Right ventricle myocardium inferior (tissue), 1 donor: Measurements from ENCODE around the gene MRPS6. TPM values are rescaled to one million over a fixed set of nuclear protein-coding genes. Genes with fewer than 3 reads are reported as not detected.

Experiments
- ATAC-seq: fragments of 200-7000 bp; cut with Tn5 transposase; one replicate; pipeline ENCODE4 v1.9.1; 2020; ENCODE audit warnings: mild to moderate bottlenecking, moderate library complexity
- DNase-seq: peaks from one replicate; pipeline ENCODE4 v3.0.0; 2021; ENCODE audit errors: missing footprints
- intact Hi-C: fragments of 100-400 bp; cut with DNase I; formaldehyde crosslinking; loops from one replicate; pipeline ENCODE4 v1.11.0; 2022
- total RNA-seq: library from RNA; stranded (reverse); fragmentation: NEBNext Ultra II Directional; extraction: Animal tissue kit (Norgen Biotek cat#: 25700); gene quantifications from one replicate; pipeline ENCODE4 v1.2.1, GENCODE V29; 2021
- donor health status: DM: no; HTN: yes; CAD: no; lungs with severe emphysema.

The MRPS6 gene
- total RNA-seq, 1 donor from 2014 or later, result 72.2 TPM

DNA sequence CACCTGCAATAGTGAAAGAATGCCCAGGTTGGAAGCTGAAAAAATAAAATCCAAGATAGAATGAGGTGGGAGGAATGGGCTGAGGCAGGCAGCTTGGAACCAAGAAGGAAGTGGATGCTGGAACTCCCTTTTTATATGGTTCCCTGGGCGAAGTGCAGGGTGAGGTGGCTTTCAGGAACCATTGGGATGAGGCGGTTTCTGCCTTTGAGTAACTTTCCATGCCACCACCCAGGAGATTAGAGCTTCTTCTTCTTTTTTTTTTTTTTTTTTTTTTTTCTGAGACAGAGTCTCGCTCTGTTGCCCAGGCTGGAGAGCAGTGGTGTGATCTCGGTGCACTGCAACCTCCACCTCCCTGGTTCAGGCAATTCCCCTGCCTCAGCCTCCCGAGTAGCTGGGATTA is 17.8 kb upstream of the MRPS6 start:
- intact Hi-C loops, result no loop called here
- no peak for DNase-seq
- ATAC-seq, result no peak

DNA sequence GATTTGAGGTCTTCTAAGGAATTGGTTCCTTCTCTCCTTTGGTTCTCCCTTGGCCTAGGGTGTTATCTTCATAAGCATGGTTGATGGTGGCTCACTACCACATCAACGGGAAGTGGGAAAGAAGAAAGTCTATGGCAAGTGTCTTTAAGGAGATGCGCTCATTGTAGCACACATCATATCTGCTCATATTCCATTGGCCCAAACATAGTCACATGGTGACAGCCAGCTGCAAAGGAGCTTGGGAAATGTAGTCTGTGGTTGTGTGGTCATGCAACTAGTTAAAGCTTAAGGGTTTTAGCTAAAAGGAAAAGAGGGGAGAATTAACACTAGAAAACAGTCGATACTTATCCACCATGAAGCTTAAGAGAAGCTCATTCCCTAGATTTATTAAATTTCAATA is 11.4 kb upstream of the MRPS6 start:
- intact Hi-C loops, result no loop called here
- DNase-seq (no peak), ATAC-seq (no peak)

DNA sequence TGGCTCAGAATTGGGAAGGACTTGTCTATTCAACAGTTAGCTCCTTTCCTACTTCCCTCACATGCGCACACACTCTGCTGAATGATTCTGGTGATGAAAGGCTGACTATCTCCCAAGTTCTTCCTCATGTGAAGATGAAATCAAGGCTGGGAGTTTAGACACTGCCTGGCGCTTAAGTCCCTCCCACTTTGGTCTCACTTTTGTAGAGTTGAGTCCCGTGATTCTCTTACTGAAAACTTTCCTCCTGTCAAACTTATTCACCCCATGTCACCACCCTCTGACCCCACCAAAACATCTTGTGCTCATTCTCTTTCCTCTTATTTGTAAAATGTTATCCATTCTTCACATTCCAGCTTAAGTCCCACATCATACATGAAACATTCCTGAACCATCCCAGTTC is 8.4 kb upstream of the MRPS6 start:
- ATAC-seq, result no peak
- DNase-seq, result no peak
- intact Hi-C loops, result no loop called here

DNA sequence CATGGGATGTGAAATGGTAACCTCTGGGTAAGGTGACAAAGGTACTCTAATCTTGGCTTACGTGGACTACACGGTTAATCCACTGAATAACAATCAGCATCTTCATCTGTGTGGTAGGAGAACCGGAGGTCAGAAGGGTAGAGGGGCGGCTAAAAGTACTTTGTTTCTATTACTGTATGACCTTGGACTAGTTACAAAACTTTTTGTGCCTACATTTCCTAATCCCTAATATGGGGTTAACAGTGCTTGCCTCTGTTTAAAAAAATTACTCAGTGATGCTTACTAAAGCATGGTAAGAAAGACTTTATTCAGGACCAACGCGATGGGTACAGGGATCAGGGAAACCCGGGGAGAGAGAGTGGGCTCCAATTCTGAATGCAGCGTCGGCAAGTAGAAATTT is 1.7 kb upstream of the MRPS6 start:
- ATAC-seq (no peak), DNase-seq (no peak)
- intact Hi-C loops, result loop anchor here (2.0 to 5.0 kb wide), 2 partner anchors 94 to 279 kb away; no protein-coding TSS in a partner anchor

DNA sequence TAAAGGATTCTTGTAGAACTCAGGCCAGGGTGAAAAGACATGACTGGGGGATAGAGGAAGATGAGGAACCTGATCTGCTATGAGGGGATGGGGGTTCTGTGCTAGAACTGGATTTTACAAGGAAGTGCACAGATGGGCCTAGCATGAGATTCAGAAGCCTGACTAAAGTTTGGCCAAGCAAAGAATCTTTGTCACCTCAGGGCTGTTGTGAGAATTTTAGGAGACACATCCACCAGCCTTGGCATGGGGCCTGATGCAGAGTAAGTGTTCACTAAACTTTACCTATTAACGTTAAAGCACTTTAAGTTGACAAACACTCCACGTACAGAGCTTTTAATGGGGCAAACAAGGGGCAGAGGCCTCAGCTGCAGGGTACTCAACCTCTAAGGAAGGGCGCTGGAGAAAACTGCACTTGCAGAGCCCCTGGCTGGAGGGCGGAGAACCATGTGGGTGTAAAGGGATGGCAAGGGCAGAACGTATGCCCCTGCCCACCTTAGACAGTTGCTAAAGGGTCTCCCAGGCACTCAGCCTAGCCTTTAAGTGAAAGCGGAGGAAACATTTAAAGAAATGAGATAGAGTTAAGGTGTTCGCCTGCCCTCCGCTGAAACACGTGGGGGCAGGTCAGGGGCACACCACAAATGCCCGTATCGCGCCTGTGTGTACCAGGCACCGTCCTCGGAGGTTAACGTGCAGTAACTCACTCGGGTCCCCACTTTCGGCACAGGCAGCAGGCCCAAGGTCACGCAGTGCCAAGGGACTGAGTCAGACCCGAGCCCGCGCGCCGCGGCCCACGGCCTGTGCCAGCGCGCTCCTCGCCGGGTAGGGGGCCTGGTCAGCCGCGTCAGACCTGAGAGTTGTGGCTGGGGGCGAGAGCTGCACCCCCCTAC is 990 bp upstream of the MRPS6 start:
- DNase-seq, result no peak
- intact Hi-C loops, result loop anchor here (2.0 to 5.0 kb wide), 2 partner anchors 95 to 278 kb away; no protein-coding TSS in a partner anchor

DNA sequence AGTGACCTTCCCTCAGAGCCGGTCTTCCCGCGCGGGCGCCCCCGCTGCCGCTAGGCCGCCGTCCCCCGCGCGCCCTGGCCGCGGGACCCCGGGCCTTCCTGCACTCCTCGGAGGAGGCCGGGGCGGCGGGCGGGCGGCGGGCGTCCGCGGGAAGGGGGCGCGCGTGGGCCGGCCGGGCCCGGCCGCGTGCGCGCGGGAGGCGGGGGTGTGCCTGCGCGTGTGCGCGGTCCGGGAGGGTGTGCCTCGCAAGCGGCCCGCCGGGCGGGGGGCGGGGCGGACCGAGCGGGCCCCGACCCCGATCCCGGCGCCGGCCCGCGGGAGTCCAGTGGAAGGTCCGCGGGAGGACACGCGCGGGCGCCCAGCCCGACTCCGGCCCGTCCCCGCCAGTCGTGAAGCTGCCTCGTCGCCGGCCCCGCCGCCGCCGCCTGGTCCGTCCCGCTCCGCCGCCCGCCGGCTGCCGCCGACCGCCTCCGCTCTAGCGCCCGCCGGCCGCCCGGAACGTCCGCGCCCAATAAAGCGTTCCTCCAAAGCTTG is 438 bp downstream of the MRPS6 start:
- DNase-seq (peak; percentile 79), ATAC-seq (peak; percentile 62)
- intact Hi-C loops, result loop anchor here (2.0 to 5.0 kb wide), 3 partner anchors 97 to 277 kb away; partner anchors contain the start of gene ATP5PO

More for the DNA sequence above, 990 bp upstream of the MRPS6 start:
- ATAC-seq, result peak; percentile 27

DNA sequence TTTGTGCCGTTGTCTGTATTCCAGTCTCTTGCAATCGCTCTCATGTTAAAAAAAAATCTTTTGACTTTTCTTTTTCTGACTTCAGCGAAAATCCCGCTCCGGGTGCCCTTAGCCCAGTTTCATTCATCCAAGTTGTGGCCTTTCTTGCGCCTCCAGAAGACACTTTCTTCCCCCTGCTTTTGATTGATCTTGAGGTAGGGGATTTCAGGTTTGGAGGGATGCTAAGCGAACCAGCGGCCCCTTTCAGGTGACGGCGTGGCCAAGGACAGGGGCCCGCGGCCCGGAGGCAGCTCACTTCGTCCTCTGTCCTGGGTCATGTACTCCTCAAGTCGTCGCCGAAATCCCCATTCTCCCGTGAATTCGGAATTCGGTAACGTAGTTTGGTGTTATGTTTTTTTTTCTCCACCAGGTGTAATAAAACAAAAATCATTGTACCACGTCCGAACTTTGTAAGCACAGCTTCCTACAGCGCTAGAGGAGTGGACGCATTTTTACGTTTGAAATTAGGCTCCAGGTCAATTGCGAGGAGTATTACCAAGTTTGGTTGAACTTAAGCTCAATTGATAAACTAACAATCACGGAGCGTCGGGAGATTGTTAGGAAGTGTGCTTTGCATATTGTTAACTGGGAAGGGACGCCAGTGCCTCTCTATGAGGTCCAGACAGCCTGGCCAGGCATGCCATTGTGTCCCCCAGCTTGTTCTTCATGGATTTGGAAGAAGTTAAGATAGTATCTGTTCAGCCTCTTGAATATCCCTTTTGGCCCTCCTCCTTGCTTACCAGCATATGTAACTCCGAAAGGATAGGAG is 1.1 kb downstream of the MRPS6 start:
- intact Hi-C loops, result loop anchor here (2.0 to 5.0 kb wide), 3 partner anchors 53 to 160 kb away; partner anchors contain the start of gene ATP5PO
- DNase-seq, result peak; percentile 45
- ATAC-seq, result no peak

DNA sequence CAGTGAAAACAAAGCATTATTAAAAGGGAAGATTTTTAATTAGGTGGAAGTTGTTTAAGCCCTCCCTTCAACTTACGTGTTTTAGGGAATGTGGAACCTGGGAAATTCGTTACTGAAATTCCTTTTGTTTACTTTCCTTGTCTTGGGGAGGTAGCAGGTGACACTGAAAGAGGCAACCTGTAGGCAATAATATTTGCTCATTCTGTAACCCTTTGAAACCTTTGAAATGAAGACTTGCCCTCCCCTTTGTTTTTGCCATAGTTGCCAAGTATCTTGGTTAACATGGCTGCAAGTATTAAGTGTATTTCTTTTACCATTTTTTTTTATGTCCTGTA is 1.7 kb downstream of the MRPS6 start:
- DNase-seq (no peak), ATAC-seq (no peak)
- intact Hi-C loops, result loop anchor here (2.0 to 5.0 kb wide), 2 partner anchors 52 to 160 kb away; partner anchors contain the start of gene ATP5PO

DNA sequence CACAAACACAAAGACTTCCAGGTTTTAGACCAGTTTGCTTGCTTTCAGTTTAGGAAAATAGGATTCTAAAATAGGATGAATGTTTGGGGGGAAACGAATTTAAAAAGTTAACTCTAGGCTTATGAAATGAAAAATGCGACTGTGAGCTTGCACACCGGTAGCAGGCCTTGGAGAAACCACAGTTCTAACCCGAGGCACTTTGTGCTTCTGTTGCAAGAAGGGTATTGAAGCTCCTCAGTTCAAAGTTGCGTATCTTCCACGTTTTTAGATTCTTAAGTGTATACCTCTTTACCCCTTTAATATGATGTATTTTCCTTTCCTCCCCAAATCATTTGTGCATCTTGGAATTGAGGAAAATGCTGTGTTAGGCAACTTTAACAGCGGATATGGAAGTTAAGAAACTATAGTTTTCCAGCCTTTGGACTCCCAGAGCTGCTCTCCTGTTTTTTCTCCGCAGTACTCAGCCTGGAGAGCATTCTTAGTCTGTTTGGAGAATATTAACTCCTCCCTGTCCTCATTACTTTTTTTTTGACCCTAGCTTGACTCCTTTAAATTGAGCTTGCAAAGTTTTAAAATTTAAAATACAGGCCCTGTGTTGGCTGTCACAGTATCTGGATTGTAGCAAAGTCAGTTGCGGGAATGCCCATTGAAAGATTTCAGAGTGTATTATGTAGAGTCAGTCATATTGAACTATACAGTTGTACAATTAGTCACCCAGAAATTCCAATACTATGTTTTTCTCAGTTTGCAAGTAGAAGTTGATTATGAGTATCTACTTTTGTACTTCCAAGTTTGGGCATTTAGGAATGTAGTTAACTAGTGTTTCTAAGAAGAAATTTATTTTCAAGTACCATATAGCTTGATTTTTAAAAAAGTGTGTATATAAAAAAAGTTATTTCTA is 2.6 kb downstream of the MRPS6 start:
- ATAC-seq (no peak), DNase-seq (no peak)
- intact Hi-C loops, result loop anchor here (2.0 to 5.0 kb wide), 2 partner anchors 51 to 161 kb away; partner anchors contain the start of gene ATP5PO

DNA sequence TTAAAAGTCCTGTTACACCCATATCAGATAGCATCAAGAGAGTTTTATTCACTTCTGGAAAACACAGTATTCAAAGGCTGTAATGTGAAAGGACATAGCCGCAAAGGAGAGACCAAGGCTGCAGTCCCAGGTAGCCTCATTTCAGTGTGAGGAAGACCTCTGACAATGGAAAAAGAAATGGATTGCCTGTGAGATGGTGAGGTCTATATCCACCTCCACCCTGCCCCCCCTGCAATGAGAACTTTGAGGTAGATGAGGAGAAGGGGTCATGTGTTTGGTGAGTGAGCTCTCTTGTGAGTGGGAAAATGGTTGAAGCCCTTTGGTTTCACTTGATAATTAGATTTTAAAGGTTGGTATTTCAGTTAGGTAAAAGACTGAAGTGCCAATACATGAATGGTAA is 3.5 kb downstream of the MRPS6 start:
- DNase-seq, result no peak
- no peak for ATAC-seq
- intact Hi-C loops, result loop anchor here (5.0 kb wide), 1 partner anchor 50 kb away; no protein-coding TSS in a partner anchor

DNA sequence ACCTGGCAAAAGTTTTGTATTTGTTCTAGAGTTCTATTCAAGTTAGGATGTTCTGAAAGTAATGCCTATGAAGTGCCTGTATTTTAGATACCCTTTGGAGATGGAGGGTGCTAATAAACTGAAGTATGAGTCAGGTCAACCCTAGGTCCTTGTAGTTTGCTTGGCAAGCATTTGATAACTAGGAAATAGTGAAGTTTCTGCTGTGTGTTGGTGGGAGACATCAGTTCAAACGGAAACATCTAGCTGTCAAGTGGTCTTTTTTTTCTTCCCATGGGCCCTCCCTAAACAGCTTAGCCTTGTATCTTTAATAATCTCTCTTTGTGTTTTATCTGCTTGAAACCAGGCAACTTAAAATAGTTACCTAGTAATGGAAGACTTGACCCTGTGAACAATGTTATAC is 4.5 kb downstream of the MRPS6 start:
- ATAC-seq, result no peak
- intact Hi-C loops, result loop anchor here (2.0 to 5.0 kb wide), 2 partner anchors 49 to 123 kb away; no protein-coding TSS in a partner anchor
- no peak for DNase-seq

DNA sequence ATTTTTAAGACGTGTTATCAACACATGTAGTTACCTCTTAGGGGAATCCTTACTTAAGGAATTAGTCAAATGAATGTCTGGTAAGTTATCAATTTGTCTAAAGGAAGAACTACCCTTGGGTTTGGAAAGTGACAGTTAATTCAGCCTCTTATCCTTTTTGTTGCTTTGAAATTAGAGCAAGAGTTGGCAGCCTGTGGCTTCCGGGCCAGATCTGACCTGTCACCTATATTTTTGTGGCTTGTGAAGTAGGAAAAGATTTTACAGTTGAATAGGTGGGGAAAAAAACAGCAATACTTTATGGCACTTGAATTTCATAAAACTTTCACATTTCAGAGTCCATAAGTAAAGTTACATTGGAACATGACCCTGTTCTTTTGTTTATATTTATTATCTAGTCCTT is 5.5 kb downstream of the MRPS6 start:
- intact Hi-C loops, result loop anchor here (2.0 to 5.0 kb wide), 2 partner anchors 48 to 122 kb away; no protein-coding TSS in a partner anchor
- DNase-seq (no peak), ATAC-seq (no peak)

DNA sequence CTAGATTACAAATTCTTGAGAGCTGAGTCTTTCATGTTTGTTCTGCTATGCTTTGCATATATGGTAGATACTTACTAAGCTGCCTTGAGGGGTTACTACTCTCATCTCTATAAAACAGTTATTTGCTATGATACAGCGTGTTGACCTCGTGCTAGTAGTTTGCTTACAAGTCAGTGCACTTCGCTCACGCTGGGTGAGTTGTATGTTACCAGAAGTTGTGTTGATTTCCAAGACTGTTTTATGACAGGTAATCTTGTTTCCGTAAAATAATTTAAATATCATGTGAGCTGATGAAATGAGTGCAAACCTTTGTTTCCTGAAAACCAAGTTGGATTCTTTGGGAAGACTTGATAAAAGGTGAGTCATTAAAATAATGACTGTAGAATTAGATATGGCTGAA is 7.3 kb downstream of the MRPS6 start:
- intact Hi-C loops, result no loop called here
- DNase-seq (no peak), ATAC-seq (no peak)

DNA sequence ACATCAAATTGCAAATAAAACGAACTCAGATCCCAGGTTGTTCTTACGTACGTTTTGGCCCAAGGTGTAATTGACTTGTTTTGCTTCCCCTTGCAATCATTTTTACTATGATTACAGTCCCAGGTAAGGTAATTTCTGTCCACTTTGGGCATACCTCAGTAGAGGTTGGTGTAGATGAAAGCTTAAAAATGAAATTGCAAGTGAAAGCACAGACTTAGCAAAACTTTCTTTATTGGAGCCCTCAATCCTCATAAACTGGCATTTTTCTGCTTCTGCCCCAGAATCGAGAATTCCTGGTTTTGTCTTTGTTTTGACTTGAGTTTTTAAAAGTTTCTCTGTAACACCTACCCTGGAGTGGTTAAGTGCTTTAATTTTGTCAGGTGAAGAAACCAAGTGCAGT is 9.4 kb downstream of the MRPS6 start:
- ATAC-seq (no peak), DNase-seq (no peak)
- intact Hi-C loops, result no loop called here

DNA sequence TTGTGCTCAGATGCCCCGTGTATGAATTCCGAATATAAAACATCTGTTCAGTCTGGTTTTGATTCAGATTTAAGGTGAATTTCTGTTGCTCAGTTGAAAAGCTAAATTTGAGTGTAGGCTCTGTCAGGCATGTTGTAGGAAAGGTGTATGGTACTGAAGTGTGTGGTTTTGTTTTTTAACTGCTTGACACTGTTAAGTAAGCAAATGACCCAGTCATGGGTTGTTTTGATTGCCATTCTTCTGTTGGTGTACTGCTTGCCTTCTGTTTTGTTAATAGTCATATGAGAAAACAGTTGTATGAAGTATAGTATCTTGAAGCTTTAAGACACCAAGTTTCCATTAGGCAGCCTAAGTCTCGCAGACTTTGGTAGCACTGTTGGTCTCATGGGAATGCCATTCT is 10.0 kb downstream of the MRPS6 start:
- intact Hi-C loops, result no loop called here
- DNase-seq, result no peak
- ATAC-seq, result no peak

DNA sequence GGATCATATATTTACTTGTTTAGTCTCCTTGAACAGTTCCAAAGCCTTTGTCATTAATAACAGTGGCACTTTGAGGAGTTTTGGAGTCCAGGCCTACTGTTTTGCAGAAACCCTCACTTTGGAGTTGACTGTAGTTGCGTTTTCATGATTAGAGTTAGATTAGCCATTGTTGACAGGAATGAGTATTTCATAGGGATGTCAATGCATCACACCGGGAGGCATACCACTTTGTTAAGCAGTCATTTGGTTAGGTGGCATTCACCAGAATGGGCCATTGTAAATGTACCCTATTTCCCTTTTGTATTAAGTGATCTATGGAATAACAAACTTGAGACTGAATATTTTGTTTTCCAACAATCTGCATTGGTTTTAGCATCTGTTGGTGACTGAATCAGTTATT is 11.8 kb downstream of the MRPS6 start:
- ATAC-seq (no peak), DNase-seq (no peak)
- intact Hi-C loops, result no loop called here

DNA sequence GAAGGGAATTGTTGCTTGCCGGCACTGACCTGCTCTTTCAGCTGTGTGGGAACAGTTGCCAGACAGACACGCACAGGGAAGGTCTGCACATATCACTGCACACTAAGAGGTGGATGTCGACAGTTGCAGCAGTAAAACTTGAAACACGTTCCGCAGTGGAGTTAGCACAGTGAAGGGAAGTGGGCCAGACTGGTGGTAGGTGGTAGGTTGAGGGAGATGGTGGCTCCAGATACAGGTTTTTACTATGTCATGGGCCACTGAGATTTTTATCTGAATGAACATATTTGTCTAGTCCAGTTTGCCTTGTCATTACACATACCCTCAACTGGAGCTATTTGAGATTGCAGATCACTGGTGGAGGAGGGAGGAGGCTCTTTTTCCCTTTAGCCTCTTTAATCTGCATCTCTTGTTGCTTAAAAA is 13.5 kb downstream of the MRPS6 start:
- peak; percentile 60 for ATAC-seq
- no peak for DNase-seq
- intact Hi-C loops, result no loop called here

DNA sequence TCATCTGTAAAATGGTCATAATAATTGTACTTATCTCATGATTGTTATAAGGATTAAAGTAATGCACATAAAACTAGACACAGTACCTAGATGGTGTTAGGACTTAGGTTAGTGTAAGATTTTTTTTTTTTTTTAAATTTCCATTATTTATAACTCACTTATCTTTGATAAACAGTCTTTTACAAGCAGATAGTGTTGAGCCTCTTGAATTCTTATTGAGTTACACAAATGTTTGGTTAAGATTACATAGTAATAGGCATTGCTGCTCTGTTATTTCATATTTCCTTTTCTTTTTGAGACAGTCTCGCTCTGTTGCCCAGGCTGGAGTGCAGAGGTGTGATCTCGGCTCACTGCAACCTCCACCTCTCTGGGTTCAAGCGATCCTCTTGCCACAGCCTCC is 15.4 kb downstream of the MRPS6 start:
- DNase-seq, result no peak
- no peak for ATAC-seq
- intact Hi-C loops, result no loop called here
